NT2/D1 (cell line): ENCODE results near the gene ACAA2.
"Not testable (repeated sequence)": the region's sequence is repeated elsewhere in the genome, so short reads cannot be mapped to it uniquely, and the experiment has no call there.

Experiments
- DNase-seq: peaks from one replicate; pipeline ENCODE4 v3.0.0-alpha.2; 2011; ENCODE audit warnings: low read depth, low spot score
- H3K27me3 ChIP-seq: 2 replicates; pipeline ENCODE4 v1.6.0; 2011; ENCODE audit warnings: mild to moderate bottlenecking; ENCODE audit not compliant: insufficient read length, insufficient read depth
- H3K36me3 ChIP-seq: 2 replicates; pipeline ENCODE4 v1.6.1; 2011; ENCODE audit warnings: mild to moderate bottlenecking, low read length, mixed read lengths; ENCODE audit not compliant: insufficient read depth, insufficient read length
- H3K4me1 ChIP-seq: 2 replicates; pipeline ENCODE4 v1.5.1; 2011; ENCODE audit not compliant: insufficient read depth, insufficient read length
- H3K4me3 ChIP-seq: 2 replicates; pipeline ENCODE4 v1.5.1; 2011; ENCODE audit warnings: low read depth; ENCODE audit not compliant: insufficient read length
- H3K9ac ChIP-seq: 2 replicates; pipeline ENCODE4 v1.6.0; 2011; ENCODE audit warnings: low read depth; ENCODE audit not compliant: insufficient read length
- H3K9me3 ChIP-seq: 2 replicates; pipeline ENCODE4 v1.5.1; 2011; ENCODE audit warnings: mild to moderate bottlenecking, low read length; ENCODE audit not compliant: insufficient read depth
- SUZ12 ChIP-seq: IDR thresholded peaks from 2 replicates; pipeline ENCODE4 v1.6.1; 2011; ENCODE audit not compliant: insufficient read length, insufficient read depth; ENCODE audit errors: extremely low read depth
- YY1 ChIP-seq: IDR thresholded peaks from 2 replicates; pipeline ENCODE4 v1.6.1; 2011; ENCODE audit not compliant: insufficient read length, insufficient read depth
- ZNF274 ChIP-seq: IDR thresholded peaks from 2 replicates; pipeline ENCODE4 v1.6.1; 2011; ENCODE audit warnings: mild to moderate bottlenecking, low read depth, low read length

ACAA2 gene

DNA sequence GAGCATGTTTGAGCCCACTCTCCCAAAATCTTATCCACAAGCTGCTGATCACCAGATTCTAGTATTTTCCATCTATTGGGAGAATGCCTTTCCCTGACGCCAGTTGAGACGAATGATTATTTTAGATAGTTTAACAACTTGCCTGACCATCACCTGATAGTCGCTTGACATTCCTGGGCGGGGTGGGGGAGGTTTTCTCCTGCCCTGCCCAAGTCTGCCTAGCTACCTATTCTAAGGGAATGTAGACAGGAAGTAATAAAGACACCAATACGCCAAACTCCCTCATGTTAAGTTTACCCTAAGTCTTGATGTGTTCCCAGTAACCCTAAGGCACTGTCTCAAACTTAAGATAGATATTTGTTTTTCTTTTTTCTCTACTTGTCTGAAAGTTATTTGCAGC, 4.6 kb upstream of the ACAA2 start:
- Histone ChIP-seq H3K27me3 (no peaks in the 10 kb centered on the region), H3K9me3 (no peaks in the 10 kb centered on the region), H3K36me3 (peaks cover 6% of the 10 kb centered on the region), H3K4me1 (no peaks in the 10 kb centered on the region), H3K4me3 (no peak overlapping the region), H3K9ac (no peak overlapping the region)
- DNase-seq: no peak
- TF ChIP-seq SUZ12 (no peak), YY1 (no peak), ZNF274 (no peak)

DNA sequence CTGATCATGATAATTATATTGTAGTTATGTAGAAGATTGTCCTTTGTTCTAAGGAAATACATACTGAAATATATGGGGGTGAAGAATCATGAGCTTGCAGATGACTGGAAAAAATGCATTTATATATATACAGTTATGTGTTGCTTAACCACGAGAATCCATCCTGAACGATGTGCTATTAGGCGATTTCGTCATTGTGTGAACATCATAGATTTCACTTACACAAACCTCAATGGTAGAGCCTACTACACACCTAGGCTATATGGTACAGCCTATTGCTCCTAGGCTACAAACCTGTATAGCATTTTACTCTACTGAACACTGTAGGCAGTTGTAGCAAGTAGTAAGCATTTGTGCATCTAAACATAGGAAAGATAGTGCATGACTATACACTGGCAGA, 2.6 kb upstream of the ACAA2 start:
- no peaks in the 10 kb centered on the region for H3K9me3 ChIP-seq
- H3K27me3 ChIP-seq: no peaks in the 10 kb centered on the region
- no peak overlapping the region for H3K9ac ChIP-seq
- no peak for DNase-seq
- H3K36me3 ChIP-seq: peaks cover 6% of the 10 kb centered on the region
- H3K4me3 ChIP-seq: no peak overlapping the region
- TF ChIP-seq SUZ12 (no peak), YY1 (no peak), ZNF274 (no peak)
- no peaks in the 10 kb centered on the region for H3K4me1 ChIP-seq

DNA sequence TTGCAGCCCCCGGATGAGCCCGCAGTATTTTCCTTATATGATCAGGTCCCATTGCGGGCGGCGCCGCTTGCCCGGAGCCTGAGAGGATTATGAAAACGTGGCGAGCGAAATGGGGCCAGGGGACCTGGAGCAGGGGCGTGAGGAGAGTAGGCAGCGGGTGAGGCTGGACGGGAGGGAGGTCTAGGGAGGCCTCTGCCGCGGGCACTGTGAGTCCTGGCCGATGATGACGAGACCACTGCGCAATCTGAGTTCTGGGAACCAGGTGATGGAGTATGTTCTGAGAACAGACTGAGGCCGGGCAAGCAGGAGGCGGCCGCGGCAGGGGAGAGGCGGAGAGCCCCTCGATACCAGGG, 790 bp upstream of the ACAA2 start:
- Histone ChIP-seq H3K9ac (peak overlapping the region; percentile 90), H3K36me3 (peaks cover 6% of the 10 kb centered on the region), H3K9me3 (peaks cover 17% of the 10 kb centered on the region), H3K27me3 (no peaks in the 10 kb centered on the region), H3K4me1 (no peaks in the 10 kb centered on the region), H3K4me3 (peak overlapping the region; percentile 82)
- peak; percentile 13 for DNase-seq
- TF ChIP-seq ZNF274 (no peak), YY1 (no peak), SUZ12 (no peak)

DNA sequence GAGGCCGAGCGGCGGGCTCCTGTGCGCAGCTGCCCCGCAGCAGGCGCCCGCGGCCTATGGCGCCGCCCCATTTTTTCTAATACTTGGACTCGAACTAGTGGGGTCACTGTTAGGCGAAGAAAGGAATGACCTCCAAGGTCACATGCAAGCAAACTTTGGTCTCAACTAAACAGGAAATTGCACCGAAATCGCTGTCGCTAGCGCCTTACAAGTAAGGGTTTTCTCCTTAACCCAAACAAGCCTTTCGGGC, 339 bp downstream of the ACAA2 start:
- Histone ChIP-seq H3K9ac (peak overlapping the region; percentile 92), H3K4me3 (peak overlapping the region; percentile 82), H3K4me1 (no peaks in the 10 kb centered on the region), H3K9me3 (peaks cover 28% of the 10 kb centered on the region), H3K36me3 (peaks cover 6% of the 10 kb centered on the region), H3K27me3 (no peaks in the 10 kb centered on the region)
- no peak for TF ChIP-seq ZNF274
- no peak for TF ChIP-seq SUZ12
- TF ChIP-seq YY1: no peak
- peak; percentile 0 for DNase-seq

DNA sequence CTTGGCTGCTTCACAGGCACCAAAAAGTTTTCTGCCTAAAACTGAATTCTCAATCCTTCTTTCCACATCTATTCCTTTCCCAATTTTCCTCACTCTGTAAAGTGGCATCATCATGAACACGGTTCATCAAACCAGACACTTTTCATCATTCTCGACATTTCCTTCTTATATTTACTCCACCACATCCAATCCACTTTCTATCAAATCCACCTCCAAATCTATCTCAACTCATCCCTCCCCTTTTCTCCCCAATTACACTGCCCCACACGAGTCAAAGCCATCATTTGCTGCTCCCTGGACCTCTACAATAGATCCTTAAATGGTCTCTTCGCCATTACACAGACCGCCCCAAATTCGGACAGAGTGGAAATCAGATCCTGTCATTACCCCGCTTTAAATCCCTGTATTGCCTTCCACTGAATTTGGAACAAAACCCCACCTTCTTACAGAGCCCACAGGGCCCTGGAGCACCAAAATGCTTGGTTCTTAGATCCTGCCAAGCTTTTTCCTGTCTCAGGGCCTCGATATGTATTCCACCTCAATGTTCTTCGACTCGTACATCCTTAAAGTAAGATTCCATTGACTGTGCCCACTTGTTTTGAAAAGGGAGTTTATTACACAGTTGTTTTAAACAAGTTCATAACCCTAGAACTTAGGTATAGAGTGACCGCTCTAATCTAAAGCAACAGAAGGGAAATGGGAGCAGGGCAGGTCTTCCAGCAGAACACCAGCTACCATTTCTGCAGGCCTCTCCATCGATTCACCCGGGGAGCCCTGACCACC, 856 bp downstream of the ACAA2 start:
- H3K4me3 ChIP-seq: peak overlapping the region; percentile 82
- no peaks in the 10 kb centered on the region for H3K4me1 ChIP-seq
- peaks cover 29% of the 10 kb centered on the region for H3K9me3 ChIP-seq
- TF ChIP-seq SUZ12 (no peak), ZNF274 (no peak), YY1 (no peak)
- peaks cover 3% of the 10 kb centered on the region for H3K36me3 ChIP-seq
- H3K27me3 ChIP-seq: no peaks in the 10 kb centered on the region
- no peak for DNase-seq
- H3K9ac ChIP-seq: peak overlapping the region; percentile 92

DNA sequence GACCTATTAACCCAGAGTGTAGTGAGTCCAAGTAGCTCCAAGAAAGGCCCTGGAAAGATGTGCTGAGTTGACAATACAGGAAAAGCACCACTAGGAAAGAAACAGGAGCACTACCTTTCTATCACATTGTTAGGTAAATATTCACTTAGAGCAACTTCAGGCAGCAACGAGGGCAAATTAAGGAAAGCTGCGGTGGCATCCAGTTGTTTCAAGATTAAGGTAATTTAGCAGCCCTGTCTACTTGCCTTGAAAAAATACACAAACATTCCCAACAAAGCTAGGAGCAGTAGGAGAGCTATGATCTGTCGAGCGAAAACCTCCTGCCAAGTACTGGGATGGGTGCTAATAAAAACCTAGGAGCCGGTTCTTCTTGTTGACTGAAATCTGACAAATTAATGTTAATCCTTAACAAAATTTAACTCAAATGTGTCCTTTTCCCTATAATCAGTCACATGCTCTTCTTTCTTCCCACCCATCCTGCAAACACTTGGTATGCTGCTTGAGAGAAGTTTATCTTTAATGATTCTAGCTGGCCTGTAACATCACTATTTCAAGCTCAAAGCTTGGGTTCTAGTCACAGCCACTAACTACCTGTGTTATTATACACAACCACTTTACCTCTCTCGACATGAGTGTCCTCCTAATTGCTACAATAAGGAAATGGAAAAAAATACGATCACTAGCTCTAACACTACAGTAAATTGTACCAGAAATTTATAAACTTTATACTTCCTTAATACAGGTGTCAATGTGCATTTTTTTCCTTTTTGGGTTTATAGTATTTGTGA, 2.0 kb downstream of the ACAA2 start:
- H3K4me3 ChIP-seq: no peak overlapping the region
- TF ChIP-seq ZNF274 (no peak), SUZ12 (no peak), YY1 (no peak)
- no peak for DNase-seq
- no peaks in the 10 kb centered on the region for H3K4me1 ChIP-seq
- H3K9ac ChIP-seq: no peak overlapping the region
- H3K9me3 ChIP-seq: peaks cover 29% of the 10 kb centered on the region
- no peaks in the 10 kb centered on the region for H3K36me3 ChIP-seq
- H3K27me3 ChIP-seq: no peaks in the 10 kb centered on the region

DNA sequence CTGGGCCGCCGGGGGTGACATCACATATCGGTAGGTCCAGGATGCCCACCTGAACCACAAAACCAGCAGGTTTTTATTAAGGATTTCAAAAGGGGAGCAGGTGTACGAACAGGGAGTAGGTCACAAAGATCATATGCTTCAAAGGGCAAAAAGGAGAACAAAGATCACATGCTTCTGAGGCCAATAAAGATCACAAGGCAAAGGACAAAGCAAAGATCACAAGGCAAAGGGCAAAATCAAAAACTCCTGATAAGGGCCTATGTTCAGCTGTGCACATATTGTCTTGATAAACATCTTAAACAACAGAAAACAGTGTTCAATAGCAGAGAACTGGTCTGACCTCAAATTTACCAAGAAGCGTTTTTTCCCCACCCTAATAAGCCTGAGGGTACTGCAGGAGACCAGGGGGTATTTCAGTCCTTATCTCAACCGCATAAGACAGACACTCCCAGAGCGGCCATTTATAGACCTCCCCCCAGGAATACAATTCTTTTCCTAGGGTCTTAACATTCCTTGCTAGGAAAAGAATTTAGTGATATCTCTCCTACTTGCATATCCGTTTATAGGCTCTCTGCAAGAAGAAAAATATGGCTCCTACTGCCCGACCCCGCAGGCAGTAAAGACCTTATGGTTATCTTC, 4.7 kb downstream of the ACAA2 start:
- not testable (repeated sequence) for H3K36me3 ChIP-seq, H3K4me3 ChIP-seq, DNase-seq, H3K27me3 ChIP-seq, H3K9ac ChIP-seq, H3K4me1 ChIP-seq
- H3K9me3 ChIP-seq: peaks cover 29% of the 10 kb centered on the region
